NCI-H1694 (cell line): Measurements from ENCODE around the gene DOC2B.

Experiments
- DNase-seq: peaks from one replicate; lab custom pipeline; 2025; lab: John Stamatoyannopoulos, UW

Gene DOC2B

DNA sequence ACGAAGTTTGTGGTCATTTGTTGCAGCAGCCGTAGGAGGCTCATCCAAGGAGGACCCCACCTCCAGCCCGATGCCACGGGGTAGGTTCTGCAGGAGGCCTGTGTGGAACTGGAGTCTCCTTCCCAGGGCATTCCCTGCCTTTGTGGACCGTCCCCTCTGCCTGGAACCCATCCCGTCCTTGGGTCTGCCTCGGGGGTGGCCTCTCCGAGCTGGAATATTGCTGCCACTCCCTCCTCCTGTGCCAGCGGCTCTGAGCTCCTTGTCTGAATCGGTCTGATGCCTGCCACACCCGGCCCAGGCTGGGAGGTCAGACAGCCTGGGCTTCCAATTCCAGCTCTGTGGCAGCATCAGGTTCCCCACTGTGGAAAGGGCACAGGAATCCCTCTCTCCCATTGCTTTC lies 18.8 kb downstream of the DOC2B start:
- DNase-seq, result no peak

DNA sequence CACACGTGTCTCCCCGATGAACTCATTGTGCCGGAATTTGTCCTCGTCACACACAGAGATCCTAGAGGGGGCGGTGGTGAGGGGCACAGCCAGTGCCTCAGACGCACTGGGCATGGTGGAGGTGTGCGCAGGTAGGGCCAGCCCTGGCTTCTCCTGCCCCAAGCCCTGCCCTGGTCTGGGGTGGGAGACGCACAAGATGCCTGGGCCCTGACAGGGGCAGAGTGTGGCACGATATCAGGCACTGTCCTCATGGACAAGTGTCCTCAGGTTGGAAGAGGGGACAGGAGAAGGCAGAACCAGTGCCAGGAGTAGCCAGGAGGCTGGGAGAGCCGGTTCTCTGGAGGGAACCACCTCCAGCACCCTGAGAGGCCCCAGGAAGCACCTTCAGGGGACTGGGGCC lies 20.0 kb downstream of the DOC2B start:
- no peak for DNase-seq

DNA sequence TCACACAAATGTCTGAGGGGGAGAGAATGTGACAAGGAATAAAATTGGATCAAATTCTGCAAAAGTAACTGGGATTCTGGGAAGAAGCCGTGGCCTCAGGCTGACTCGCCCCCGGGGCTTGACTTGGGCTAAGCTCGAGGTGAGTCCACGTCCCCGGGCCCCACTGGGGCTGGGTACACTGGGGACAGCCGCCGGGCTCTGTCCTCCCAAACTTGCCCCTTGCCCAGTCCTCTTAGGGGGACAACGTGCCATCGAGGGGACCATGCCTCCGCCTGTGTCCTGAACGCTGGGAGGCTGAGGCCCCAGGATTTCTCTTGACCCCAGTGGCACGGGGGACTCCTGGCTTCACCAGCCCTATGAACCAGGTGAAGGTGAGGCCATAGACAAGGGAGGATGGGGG lies 21.1 kb downstream of the DOC2B start:
- DNase-seq, result no peak

DNA sequence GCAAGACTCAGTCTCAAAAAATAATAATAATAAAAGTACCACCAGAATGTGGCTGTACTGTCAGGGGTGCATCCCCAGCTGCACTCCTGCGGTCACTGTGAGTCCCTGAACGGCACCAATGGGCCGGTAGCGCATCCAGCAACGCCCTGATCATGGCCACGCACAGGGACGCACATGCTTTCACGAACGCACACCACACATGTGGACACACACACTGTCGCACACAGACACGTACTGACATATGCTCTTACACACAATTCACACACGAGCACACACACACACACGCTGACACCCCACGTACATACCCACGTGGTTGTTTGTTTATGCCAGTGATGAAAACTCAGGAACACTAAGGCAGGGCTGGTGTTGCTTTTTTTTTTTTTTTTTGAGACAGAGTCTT lies 21.8 kb downstream of the DOC2B start:
- no peak for DNase-seq

DNA sequence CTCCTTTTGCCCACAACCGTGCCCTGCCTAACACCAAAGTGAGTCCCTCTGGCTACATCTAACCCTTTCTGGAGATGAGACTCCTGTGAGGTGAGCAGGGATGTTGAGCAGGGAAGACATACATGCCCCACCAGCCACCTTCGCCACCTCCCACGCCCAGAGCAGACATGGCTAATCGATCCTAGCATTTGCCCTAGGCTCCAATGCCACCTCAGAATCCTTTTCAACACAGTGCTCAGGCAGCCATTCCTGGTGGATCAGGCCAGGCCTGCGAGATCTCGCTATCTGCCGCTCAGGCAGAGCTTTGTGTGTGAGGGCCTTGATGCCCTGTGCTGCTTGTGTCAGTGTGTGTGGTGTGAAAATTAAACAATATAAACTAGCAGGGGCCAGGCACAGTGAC lies 23.1 kb downstream of the DOC2B start:
- DNase-seq, result no peak

DNA sequence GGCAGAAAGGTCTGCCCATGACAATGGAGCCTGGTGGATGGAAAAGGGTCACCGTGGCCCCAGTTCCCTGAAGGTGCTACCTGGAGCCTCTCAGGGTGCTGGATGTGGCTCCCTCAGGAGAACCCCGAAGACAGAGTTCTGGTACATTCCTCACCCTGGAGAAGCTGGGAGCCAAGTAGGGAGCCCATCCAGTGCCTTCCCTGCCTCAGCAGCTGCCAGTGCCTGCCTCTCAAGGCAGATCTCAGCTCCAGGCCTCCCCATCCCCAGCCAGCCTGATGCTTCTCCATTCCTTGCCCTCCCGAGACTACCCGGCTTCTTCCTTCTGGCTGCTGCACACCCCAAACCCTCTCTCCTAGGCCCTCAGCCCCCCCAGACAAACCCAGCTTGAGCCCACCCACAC lies 23.5 kb downstream of the DOC2B start:
- no peak for DNase-seq

DNA sequence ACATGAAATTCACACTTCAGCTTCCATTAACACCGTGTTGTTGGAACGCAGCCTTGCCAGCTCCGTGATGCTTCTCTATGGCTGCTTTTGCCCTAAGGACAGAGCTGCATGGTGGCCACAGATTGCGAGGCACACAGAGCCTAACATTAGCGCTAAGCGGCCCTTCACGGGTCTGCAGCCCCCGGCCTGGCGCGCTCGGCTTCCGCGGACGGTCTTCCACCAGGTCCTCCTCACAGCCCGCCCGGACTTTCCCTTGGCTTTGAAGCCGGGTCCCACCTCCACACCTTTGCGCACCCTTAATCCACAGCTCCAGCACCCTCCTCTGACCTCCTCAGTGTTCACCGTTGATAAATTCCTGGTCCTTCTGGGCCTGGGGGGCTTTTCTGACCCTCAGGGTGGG lies 24.5 kb downstream of the DOC2B start:
- DNase-seq, result no peak

DNA sequence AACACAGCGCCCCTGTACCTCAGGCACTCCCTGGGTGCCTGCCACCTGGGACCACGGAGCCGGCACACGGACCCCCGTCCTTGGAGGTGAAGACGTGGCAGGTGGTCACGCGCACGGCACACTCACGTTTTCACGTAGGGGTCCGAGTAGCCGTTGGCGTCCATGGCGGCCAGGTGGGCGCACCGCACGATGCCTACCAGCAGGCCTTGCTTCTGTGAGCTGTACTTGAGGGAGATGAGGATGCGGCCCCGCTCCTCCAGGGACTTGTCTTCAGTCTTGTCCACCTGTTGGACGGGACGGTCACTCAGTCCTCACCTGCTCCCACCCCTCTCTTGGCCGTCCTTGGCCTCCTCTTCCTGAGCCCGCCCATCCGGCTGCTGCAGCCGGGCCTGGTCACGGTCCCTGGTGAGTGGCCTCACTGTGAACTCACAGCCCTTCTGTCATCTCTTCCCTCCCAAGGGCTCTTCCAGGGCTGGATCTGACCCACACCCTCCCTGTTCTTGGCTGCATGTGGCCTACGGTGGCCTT lies 25.3 kb downstream of the DOC2B start:
- no peak for DNase-seq

DNA sequence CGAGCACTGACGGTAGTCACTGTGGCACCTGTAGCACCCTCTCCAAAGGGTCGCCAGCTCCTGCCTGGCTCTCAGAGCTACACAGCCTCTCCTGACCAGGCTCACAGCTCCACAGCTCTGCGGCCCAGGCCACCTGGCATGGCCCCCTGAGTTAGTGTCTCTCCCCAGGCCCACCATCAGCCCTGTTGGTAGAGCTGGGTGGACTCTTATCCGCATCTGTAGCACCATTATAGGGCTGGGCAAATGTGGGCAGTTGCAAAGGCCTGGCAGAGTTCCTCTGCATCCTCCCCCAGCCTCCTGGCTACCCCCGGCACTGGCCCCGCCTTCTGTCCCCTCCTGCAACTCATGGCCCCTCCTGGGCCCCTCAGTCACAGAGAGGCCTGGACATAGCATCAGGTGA lies 25.9 kb downstream of the DOC2B start:
- no peak for DNase-seq

DNA sequence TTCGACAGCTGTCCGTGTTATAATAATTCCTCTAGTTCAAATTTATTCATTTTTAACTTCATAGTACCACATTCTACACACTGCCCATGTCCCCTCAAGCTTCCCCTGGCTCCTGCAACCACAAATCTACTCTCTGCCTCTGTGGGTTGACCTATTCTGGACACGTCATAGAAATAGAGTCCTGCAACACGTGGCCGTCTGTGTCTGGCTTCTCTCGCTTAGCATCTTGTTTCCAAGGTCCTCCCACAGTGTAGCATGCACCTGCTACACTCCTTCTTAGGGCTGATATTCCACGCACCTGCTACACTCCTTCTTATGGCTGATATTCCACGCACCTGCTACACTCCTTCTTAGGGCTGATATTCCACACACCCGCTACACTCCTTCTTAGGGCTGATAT lies 27.6 kb downstream of the DOC2B start:
- no peak for DNase-seq

DNA sequence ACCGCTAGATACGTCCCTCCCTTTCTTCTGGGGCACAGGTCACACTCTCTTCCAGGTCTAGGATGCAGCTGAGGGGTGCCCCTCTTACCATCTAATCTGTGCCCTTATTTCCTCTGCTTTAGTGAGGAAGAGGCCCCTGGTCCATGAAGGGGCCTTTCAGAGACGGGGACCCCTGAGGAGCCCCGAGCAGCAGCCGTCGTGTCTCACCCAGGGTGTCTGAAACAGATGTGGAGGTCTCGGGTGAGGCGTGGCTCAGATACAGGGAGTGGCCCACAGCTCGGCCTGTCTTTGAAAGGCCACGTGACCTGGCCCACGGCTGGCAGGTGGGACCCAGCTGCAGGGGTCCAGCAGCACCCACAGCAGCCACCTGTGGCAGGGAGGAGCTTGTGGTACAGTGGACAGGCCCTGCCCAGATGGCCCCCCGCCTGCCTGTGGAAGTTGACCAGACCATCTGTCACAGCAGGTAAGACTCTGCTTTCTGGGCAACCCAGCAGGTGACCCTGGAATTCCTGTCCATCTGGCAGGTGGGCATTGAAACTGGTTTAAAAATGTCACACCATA lies 28.5 kb downstream of the DOC2B start:
- no peak for DNase-seq

DNA sequence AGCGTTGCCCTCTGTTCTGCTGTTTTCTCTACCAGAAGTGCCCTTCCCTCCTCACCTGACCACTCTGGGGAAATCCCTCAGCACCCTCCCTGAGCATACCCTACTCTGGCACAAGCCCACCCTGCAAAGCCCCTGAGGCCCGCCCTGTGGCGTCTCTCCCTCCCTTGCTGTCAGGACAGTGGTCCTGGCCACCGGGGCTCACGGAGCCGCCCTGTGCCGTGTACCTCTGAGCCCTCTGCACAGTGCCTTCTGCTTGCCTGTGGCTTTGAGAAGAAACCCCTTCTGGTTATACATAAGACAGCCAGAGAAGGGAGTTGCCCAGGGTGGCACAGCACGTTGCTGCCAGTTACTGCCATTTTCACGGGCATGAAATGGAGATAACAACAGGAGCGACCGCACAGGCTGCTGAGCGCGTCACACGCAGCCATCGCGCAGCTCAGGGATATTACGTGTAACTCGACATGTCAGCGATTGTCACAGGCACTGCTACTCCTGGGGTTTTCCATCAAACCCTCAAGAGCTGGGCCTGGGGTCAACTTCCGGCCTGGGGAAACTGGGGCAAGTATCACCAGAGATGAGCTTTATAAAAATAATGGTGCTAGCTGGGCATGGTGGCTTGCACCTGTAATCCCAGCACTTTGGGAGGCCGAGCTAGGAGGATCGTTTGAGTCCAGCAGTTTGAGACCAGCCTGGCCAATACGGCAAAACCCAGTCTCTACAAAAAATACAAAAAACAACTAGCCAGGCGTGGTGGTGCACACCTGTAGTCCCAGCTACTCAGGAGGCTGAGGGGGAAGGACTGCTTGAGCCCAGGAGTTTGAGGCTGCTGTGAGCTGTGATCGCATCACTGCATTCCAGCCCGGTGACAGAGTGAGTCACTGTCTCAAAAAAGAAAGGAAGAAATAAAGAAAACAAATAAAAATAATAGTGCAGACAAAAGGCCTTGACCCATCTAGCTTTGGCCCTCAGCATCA lies 29.3 kb downstream of the DOC2B start:
- no peak for DNase-seq

DNA sequence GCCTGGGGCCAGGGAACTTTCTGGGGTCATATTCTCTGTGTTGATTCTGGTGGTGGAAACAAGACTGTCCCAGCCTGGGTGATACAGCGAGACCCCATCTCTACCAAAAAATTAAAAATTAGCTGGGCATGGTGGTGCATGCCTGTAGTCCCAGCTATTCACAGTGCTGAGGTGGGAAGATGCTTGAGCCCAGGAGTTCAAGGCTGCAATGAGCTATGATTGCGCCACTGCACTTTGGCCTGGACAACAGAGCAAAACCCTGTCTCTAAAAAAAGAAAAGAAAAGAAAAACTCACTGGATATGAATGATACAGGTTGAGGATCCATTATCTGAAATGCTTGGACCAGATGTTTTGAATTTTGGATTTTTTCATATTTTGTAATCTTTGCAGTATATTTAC lies 30.4 kb downstream of the DOC2B start:
- DNase-seq, result no peak

DNA sequence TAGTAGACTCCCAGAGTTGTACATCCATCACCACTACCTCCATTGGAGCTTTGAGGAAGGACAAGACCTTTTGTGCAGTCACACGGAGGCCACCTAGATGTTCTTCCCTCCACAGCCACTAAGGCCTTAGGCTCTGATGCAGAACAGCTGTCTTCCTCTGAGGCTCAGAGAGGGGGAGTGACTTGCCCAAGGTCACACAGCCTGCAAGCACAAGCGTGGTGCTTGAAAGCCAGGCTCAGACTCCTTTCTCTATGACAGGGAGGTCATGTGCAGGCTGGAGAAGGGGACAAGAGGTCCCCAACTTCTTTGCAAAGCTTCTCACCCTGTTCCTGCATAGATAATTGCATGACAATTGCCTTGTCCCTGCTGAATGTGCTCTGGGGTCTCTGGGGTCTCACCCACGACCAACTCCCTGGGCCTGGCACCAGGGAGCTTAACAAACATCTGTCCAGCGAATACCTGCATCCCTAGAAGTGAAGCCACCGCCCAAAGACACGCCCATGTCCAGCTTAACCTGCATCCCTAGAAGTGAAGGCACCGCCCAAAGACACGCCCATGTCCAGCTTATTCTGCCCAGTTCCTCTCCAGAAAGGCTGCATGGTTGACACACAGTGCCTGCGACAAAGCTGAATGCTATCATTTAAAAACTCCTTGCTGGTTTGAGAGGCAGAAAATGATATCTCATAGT lies 31.4 kb downstream of the DOC2B start:
- no peak for DNase-seq

DNA sequence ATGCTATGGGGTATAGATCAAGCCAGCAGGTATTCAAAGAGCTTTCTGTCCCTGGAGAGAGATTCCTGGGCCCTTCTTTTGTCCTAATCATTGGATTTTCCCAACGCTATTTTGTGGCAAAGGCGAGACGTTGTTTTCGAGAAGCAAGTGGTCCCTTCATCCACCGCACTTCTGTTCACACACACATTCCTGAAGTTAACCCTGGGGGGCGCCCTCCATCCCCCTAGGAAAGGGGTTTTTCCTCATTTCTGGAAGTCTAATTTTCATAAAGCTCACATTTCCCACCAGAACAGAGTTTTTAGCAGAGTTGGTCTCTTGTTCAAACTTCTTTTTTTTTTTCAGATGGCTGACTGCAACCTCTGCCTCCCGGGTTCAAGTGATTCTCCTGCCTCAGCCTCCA lies 32.2 kb downstream of the DOC2B start:
- DNase-seq, result no peak

DNA sequence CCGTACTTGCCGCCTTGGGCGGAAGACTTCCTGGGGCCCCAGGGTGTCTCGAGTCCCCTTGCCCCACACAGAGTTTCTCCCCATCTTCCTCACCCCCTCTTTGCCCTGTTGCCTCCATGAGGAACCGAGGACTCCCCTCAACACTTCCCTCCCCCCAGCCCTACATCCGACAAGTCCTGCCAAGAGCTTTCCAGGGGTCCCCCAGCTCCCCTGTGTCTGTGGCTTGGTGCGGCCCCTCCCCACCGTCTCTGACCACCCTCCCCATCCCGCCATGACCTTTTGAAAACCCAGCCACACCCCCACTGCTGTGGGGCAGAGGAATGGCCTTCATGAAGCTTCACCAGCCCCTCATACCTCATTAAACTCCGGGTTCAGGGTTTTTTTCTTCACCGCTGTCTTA lies 32.7 kb downstream of the DOC2B start:
- no peak for DNase-seq

DNA sequence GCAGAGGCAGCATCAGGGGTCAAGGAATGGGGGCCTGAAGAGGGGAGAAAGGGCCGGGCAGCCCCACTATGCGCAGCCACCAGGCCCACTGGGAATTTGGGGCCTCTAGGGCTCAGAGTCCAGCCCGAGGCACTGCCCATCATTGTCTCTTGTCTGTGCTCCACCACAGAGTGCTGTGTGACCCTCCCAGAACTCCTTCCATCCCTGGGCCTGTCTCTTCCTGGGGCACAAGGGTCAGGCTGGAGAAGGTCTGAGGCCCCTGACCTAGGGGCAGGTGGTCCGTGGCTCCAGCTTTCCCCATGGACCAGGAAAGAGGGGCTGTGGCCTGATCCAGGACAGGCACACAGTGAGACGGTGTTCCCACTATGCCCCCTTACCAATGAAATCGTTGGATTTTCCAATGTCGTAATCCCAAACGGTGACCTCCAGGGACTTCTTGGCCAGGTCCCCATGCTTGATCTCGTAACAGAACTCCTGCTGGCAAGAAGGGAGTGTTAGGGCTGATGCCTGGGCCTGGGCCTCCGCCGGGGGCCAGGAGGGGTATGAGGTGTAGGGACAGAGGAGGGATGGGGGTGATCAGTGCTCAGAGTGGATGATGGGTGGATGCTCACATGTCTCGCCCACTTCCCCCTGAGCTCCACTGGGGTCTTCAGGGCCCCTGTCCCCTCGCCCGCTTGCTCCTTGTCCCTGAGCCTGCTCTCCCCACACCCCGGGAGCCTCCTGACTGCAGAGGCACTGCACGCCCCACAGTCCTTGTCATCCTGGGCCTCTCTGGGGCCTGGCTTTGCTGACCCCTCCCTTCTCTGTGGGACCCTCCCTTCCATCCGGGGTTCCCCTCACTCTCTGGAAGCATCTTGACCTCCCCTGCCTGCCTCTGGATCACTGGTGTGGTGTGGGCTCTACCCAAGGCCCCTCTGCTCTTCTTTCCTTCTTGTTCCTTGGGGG lies 33.4 kb downstream of the DOC2B start:
- DNase-seq, result no peak

DNA sequence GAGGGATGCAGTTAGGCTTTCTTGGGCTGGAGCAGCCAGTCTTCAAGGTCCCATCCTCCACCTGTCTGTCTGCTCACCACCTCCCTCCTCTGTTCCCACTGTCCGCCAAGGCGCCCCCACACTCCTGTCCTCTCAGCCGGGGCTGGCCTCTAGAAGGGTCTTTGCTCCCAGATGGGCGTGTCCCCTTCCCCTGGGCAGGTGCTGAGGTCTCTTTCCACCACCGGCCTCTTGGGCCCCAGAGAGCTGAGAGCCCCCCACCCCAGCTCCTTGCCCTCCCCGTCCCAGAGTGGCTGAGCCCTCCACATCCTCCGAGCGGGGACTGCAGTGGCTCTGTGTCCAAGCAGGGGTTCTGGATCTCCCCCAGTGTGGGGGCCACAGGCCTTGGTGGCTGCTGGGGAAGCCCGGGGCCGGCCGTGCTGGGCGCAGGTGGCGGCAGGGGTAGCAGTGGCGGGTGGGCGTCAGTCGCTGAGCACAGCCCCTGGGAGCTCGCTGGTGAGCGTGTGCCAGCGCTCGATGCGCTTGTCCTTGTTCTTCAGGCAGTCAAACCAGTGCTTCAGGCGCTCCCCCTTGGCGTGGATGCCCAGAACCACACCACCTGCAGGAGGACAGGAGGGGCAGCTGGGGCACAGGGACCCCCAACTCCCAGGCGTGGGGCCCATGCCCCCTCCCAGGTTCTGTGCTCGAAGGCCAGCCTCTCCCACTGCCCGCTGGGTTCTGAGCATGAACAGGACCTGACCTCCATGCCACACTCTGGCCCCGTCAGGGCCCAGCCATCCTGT lies 34.3 kb downstream of the DOC2B start:
- no peak for DNase-seq

DNA sequence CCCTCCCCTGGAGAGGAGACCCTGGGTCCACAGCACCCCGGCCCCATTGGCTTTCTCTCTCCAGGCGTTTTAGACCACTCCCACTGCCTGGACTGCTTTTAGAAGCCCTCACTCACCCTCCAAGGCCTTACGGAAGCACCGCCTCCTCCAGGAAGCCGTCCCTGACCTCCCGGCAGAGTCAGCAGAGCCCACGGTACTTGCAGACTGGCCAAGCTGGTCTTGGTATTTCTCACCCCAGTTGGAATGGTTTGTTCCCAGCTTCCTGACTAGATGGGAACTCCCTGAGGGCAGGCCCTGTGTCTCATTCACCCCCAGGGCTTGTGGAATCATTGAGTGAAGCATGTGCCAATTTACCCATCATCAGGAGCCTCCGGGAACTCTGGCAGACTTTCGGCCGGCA lies 34.9 kb downstream of the DOC2B start:
- no peak for DNase-seq

DNA sequence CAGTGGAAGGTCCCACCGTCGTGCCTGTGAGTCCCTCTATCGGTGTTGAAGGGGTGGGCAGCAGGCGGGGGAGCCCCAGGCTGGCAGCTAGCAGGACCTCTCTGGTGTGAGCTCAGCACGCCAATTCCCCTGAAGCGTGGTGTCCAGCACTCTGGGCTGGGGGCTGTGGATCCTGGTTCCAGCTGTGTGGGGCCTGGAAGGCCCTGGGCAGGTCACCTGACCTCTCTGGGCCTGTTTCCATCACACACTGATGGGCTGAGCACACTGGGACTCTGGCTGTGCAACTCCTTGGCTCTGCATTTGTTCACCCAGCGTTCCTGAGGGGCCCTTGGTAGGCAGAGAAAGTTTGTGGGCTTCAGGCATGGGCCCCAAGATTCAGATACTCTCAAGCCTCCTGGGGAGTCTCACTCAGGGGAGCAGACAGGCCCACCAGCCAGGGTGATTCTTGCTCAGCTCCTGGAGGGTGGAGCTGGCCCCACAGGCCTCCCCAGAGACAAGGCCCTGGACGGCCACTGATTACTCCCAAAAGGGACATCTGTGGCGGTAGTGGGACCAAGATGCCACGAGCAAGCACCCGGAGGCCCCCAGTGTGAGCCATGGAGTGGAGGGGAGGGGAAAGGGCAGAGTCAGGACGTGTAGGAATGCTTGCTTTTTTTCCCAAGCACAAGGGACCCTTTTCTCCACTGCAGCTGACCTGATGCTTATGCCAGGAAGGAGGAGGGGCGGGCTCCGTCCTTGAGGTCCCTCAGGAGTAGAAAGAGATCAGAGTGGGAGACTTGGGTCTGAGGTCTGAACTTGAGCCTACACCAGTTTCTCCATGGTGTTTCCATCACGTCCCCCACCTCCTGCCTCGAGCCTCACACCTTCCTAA lies 35.5 kb downstream of the DOC2B start:
- DNase-seq, result no peak
